HG03108 (cell line): ENCODE data around the gene SWSAP1.
"Not testable (repeated sequence)": the region's sequence is repeated elsewhere in the genome, so short reads cannot be mapped to it uniquely, and the experiment has no call there.

Experiments
- ATAC-seq: cut with Tn5 transposase; IDR thresholded peaks from one replicate; pipeline ENCODE4 v1.9.1; 2021; ENCODE audit warnings: moderate library complexity; ENCODE audit not compliant: unreplicated experiment

The SWSAP1 gene

GRCh38 chr19:11378319-11379189, 4.1 kb downstream of the SWSAP1 start:
- ATAC-seq, result no peak

- ATAC-seq, result not testable (repeated sequence)
Measured at GRCh38 chr19:11379269-11379845, 4.9 kb downstream of the SWSAP1 start.

DNA sequence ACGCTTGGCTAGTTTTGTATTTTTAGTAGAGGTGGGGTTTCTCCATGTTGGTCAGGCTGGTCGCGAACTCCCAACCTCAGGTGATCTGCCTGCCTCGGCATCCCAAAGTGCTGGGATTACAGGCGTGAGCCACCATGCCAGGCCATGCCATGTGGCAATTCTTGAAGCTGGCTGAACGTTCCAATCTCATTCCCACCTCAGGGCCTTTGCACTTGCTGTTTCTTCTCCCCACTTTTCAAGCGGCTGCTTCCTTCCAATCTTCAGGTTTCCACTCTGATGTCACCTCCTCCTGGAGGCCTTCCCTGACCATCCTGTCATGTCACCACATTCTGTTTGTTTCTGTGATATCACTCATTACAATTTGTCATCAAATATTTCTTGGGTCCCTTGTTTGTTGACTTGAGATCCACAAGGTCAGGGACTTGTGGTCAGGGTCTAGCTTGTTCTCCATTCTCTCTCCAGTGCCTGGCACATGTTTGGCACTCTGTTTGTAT, 5.4 kb downstream of the SWSAP1 start:
- no peak for ATAC-seq

GRCh38 chr19:11380653-11381537, 6.4 kb downstream of the SWSAP1 start:
- ATAC-seq, result peak; percentile 66

- ATAC-seq, result no peak
Measured at GRCh38 chr19:11382898-11383705, 8.6 kb downstream of the SWSAP1 start.

- no peak for ATAC-seq
Measured at GRCh38 chr19:11383706-11384048, 9.2 kb downstream of the SWSAP1 start.

GRCh38 chr19:11384778-11385129, 10.3 kb downstream of the SWSAP1 start:
- no peak for ATAC-seq

GRCh38 chr19:11387162-11388034, 12.9 kb downstream of the SWSAP1 start:
- ATAC-seq, result no peak

DNA sequence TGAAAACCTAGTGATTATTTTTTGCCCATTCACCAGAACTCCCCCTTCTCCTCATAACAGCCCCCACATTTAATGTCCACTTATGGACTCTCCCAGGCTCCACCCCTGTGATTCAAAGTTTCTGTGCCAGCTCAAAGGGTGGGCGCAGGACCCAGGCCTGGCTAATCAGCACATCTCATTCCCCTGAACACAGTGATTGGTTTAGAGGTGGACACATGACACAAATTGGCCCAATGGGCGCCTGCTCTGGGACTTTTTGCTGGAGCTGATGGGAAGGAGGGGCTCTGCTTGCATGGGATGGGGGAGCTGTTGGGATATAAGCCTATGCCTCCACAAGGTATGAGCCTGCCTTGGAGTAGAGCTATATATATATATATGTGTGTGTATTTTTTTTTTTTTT, 15.9 kb downstream of the SWSAP1 start:
- no peak for ATAC-seq

GRCh38 chr19:11390933-11391680, 16.6 kb downstream of the SWSAP1 start:
- no peak for ATAC-seq

- no peak for ATAC-seq
Measured at GRCh38 chr19:11397089-11397610, 22.7 kb downstream of the SWSAP1 start.

GRCh38 chr19:11399667-11400066, 25.2 kb downstream of the SWSAP1 start:
- ATAC-seq, result no peak

DNA sequence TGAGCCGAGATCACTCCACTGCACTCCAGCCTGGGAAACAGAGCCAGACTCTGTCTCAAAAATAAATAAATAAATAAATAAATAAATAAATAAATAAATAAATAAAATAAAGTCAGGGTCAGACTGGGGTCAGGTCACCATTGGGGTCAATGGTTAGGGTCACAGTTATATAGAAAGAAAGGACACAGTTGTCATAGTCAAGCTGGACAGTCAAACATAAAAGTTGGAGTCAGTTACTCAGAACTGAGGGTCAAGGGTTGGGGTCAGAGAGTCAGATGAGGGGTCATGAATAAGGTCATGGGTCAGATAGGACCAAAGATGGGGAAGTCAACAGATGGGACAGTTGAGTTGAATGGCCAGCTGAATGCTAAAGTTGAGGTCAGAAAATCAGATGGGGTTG, 26.3 kb downstream of the SWSAP1 start:
- no peak for ATAC-seq

- ATAC-seq, result no peak
Measured at GRCh38 chr19:11401808-11402543, 27.5 kb downstream of the SWSAP1 start.

GRCh38 chr19:11404588-11405222, 30.2 kb downstream of the SWSAP1 start:
- ATAC-seq, result no peak

DNA sequence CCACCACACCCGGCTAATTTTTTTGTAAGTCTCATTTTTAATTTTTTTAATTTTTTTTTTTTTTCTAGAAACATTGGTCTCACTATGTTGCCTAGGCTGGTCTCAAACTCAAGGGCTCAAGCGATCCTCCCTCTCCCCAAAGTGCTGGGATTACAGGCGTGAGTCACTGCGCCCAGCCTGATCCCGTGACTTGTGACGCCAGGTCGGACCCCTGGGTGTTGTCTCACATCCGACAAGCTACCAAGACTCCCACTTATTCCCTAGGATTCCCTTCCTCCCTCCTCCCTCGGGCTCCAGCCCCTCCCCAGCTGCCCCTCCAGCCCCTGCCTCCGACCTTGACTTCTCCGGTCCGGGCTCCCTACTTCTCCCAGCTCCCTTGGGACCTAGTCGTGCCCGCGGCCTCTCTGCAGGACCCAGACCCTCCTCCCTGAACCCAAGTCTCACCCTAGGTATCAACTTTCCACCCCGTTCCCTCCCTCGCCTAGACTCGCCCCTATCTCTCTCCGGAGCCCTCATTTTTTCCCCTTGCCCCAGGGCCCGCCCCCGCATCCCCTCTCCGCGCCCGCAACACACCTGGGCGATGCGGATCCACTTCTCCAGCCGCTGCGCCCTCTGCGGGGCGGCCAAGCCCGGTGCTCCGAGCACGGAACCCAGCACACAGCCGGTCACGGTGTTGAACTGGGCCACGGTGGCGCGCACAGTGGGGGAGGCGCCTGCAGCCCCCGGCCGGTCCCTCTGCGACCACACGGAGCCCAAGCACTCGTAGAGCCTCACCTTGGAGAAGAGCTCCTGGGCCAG, 31.6 kb downstream of the SWSAP1 start:
- ATAC-seq, result no peak
